ENCODE data around the gene CDK19.
"Not testable (repeated sequence)": the region's sequence is repeated elsewhere in the genome, so short reads cannot be mapped to it uniquely, and the experiment has no call there.

CDK19 gene

DNA sequence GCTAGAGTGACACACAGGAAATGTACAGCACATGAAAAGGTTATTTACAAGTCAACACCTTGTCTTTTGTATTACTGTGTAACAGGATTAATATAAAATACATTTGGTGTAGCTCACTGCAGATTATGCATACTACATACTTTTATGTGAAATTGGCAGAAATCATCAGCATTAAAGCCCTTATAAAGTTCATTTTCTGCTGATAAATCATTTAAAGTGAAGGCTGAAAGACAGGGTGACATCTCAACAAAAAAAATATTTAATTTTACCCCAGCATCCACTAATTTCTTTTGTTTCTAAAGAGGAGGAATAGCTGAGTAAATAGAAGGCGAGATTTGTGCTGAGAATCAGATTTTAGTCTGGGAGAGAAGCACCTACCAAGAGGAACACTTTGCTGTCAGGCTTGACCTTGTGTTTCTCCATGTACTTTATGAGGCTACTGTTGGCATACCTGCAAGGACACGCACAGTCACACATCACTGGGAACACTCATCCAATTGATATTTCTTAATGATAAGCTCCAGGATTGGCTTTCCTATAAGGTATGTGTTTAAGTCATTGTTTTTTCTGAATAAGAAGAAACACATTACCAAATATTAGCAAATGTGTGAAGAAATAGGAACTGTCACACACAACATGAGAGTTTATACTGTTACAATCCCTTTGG is 192.2 kb downstream of the CDK19 start:
- no peak for DNase-seq (ENCODE audit: low read depth, low spot score)

DNA sequence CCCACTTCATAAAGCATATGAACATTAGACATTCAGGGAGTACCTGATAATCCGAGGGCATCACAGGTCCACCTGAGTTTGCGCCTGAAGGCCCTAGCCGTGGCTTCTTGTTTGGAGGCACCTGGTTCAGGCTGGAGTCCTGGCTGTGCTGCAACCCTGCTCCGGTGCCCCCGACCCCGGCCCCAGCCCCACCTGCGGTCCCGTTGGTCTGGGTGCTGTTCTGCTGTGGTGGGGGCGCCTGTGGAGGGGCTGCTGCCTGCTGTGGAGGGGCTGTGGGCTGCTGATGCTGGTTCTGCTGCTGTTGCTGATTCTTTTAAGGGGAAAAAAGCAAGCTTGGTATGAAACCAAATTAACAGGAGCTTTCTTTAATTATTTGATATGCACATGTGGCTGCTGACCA is 194.2 kb downstream of the CDK19 start:
- no peak for DNase-seq (ENCODE audit: low read depth, low spot score)

DNA sequence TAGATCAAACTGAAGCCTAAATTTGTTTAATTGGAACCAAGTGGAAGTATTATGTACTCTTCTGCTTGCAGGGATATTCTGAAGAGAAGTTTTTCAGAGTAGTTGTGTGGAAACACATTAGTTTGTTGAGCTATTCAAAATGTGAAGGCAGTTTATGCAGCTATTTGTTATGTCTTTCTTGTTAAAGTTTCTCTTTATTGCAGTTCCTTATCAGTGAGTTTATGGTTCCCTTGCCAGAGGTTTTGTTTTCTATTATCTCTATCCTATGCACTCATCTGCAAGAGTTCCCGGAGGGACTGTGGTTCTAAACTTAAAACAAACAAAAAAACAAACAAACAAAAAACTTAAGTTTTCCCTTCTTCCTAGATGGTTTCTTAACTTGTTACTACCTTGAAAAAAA is 195.2 kb downstream of the CDK19 start:
- no peak for DNase-seq (ENCODE audit: low read depth, low spot score)

DNA sequence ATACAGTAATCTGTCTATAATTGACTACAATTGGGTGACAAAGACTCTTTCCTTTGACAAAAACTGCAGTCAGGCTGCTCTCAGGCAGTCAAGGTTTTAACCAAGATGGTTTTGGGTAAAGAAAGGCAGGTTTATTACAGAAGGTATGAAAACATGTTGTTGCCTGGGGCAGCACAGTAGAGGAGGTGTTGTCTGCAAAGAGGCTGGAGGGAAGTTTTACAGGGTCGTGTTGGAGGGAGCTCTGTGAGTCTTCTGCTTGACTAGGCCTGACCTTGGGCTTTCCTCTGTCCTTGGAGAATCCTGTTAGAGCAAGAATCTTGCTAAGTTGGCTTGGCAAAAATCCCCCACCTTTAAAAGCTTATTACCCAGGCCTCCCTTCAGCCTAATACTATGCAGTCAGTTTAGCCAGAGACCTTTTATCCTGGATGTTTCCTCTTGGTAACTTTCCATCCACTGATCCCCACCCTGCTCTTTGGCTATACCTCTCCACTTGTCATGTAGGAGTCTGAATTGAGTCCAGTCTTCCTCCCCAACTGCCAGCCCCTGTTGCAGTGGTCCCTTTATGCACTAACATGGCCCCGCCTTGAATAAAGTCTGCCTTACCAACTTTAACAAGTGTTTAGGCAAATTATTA is 195.9 kb downstream of the CDK19 start:
- DNase-seq (ENCODE audit: low read depth, low spot score) = peak; percentile 15

DNA sequence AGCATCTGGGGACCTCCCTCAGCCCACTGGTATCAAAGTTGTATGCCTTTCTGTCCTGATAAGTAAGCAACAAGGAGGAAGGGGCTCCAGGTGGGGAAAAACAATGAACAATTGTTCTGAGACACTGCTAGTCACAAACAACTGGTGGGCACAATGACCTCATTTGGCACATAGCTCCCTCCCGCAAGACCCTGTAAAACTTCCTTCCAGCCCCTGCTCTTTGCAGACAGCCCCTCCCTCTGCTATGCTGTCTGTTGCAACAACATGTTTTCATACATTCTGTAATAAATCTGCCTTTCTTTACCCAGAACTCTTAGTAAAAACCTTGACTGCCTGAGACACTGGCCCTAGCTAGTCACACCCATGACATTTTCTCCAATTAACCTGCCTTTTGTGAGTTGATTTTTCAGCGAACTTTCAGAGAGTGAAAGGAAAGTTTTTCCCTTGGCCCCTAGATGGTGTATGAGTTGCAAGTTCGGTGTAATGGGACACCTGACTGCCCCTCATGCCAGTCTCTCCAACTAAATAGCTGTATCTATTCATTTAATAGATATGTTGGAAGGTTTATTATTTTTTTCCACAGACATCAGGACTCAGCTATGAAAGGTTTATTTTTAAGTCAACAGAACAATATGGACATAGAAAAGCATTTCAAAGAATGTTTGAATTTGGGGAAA is 196.5 kb downstream of the CDK19 start:
- peak; percentile 12 for DNase-seq (ENCODE audit: low read depth, low spot score)

DNA sequence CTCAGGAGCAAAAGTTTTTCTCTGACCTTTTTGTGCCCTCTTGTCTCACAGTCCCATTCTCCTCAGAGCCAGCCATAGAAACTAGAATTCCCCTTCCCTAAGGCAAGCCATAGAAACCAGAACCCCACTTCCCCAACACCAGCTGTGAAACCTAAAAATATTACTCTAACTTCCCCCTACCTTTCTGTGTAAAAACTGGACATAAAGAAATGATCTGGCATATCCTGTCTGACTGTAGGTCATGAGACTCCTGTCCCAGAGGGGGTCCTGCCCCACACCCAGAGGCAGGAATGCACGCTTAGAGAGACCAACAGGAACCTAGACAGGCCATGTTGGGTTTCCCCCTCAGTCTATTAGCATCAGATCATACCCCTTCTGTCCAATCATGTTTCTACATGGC is 198.2 kb downstream of the CDK19 start:
- no peak for DNase-seq (ENCODE audit: low read depth, low spot score)

DNA sequence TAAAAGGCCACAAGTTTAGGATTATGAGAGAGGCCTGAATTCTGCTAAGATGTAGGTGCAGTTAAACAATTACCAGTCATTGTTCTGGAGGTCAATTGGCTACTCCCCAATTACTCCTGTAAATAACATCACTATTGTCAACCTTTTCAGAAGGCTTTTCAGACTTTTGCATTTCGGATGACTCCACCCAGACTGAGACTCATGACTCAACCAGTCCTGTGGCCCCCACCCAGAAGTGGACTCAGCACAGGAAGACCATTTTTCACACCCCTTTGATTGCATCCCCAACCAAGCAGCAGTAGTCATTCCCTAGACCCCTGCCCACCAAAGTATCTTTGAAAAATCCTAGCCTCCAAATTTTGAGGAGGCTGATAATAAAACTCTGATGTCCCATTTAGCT is 199.5 kb downstream of the CDK19 start:
- no peak for DNase-seq (ENCODE audit: low read depth, low spot score)

DNA sequence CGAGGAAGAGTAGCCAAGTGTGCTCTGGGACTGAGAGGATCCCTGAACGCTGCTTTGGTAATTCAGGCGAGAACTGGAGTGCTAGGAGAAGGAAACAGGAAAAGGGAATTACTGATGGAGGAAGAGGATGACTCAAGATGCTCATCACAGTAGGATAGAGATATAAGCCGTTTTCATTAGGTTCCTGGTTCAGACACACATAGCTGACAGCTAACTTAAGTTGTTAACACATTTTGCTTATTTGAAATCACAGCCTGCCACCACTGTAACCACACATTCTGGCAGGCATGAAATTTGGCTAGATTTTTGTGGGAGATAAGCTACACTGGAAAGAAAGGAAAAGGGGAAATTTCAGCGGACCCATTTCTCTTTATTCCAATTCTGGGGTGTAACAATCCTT is 200.7 kb downstream of the CDK19 start:
- no peak for DNase-seq (ENCODE audit: low read depth, low spot score)

DNA sequence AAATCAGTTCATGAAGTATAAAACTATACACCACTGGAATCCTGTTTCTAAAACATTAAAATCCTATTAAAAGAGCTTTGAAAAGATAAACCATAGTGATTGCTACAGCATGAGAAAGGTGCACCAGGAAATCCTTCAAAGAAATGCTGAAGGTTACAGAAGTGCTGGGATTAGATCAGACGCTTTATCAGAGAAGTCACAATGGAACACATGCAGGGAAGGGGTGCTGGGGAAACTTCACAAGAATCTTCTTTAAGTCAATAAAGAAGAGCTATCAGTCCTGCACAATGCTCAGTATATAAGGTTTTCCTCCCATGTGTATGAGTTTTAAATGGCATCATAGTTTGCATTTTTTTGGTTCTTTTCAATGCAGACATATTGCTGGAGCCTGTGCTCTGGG is 201.2 kb downstream of the CDK19 start:
- no peak for DNase-seq (ENCODE audit: low read depth, low spot score)

DNA sequence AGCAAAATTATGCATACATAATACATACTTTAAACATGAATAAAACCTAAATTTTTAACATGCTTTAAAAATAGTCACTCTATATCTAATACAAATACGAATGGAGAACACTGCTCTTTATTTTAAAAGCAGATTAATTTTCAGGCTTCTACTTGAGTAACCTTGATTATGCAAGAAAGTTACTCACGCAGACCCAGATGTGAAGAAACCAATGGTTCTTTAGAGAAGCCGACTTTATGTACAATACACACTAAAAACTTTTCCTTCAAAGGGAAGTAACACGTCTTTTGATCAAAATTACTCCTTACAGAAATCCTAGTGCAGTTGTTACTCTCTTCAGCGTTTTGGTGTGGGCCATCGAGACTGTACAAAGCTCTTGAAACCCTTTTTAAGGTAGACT is 201.9 kb downstream of the CDK19 start:
- DNase-seq (ENCODE audit: low read depth, low spot score) = no peak

DNA sequence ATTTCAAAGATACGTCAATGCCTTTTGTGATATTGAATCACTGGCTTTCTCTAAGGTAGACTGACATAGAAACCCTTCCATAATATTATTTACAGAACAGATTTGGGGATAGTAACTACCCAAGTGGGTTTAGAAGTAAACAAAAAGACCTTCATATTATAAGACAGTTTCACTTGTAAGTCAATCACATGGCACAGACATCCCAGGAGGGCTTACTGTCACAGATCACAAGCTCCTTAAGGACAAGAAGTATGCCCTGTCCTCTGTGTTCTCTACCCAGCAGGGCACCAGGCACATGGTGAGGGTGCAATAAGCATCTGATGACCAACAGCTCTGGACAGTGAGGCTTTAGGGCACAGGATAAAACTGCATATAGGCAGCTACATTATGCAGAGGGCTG is 203.0 kb downstream of the CDK19 start:
- no peak for DNase-seq (ENCODE audit: low read depth, low spot score)

DNA sequence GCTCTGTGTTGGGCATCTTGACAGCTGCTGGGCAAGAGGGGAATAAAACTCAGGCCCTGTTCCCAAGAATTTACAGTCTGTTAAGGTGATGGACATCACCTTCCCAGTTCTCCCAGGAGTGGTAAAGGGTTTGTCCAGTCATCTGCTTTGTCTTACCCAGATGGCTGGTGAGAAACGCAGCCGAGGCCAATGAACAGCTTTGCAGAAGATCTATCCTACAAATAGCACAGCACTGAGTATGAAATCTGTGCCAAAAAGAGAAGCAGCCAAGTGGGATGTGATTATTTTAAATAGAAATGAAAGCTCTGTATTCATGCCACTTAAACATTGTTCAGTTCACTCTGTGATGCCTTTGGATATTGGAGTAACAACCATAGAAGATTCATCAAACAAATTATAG is 206.2 kb downstream of the CDK19 start:
- DNase-seq (ENCODE audit: low read depth, low spot score) = no peak

DNA sequence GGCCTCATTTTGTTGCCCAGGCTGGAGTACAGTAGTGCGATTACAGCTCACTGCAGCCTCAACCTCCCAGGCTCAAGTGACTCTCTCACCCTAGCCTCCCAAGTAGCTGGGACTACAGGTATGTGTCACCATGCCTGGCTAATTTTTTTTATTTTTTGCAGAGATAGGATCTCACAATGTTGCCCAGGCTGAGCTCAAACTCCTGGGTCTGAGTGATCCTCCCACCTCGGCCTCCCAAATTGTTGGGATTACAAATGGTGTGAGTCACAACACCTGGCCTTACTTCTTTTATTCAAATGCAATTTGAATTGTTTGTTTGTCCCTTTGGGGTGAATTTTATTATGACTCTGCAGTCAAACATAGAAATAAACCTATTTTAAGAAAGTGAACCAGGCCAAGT is 207.1 kb downstream of the CDK19 start:
- DNase-seq (ENCODE audit: low read depth, low spot score) = no peak

DNA sequence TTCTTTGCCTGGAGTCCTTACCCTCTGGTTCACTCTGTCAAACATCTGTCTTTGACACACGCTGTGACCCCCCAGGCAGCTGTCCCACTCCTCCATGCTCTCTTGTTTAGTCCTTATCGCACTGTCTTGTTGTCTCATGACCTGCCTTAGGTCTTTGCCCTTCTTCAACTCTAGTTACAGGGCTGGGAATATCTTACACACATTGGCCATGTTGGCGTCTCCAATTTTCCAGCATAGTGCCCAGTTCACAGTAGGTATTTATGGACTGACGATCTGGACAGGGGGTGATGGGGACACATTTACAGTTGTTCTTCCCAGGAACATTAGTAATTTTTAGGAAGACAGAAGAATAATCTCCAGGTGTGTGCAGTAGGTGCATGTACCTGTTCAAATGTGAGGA is 209.1 kb downstream of the CDK19 start:
- no peak for DNase-seq (ENCODE audit: low read depth, low spot score)

DNA sequence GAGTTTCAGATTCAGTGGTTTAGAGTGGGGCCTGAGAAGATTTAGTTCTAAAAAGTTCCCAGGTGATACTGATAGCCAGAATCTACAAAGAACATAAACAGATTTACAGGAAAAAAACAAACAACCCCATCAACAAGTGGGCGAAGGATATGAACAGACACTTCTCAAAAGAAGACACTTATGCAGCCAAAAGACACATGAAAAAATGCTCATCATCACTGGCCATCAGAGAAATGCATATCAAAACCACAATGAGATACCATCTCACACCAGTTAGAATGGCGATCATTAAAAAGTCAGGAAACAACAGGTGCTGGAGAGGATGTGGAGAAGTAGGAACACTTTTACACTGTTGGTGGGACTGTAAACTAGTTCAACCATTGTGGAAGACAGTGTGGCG is 214.6 kb downstream of the CDK19 start:
- DNase-seq (ENCODE audit: low read depth, low spot score) = not testable (repeated sequence)

DNA sequence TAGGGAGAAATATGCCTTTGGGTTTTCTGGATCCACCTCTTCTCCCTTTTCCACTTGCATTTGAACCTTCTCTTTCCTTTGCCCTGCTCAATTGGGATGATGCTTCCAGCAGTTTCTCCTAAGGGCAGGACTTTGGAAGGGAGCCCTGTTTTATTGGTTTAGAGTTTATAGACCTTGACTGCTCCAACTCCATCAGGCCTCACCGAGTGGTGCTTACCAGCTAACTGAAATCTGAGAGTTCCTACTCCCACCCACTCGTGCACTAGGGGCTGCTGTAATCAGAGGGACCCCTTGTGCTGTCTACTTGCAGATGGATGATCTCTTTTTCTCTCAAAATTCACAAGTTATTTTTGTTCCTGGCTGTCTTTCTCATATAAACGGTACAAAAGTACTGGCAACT is 217.5 kb downstream of the CDK19 start:
- no peak for DNase-seq (ENCODE audit: low read depth, low spot score)

DNA sequence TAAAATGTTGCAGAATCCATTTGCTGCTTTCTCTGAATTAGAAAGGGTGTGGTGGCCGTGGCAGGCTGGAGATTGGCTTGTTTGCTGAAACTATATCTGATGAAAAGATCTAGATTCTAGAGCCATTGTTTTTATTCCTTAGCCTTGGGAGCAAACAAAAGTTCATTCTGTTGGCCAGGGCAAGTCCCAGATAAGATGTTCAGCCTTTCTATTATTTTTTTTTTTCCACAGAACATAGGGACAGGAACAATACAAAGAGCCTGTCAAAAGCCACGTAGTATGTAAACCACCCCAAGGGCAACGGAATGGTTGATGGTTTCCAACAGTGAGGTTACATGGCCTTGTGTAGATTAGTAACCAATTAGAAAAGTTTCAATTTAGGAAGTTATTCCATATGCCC is 218.9 kb downstream of the CDK19 start:
- DNase-seq (ENCODE audit: low read depth, low spot score) = no peak

DNA sequence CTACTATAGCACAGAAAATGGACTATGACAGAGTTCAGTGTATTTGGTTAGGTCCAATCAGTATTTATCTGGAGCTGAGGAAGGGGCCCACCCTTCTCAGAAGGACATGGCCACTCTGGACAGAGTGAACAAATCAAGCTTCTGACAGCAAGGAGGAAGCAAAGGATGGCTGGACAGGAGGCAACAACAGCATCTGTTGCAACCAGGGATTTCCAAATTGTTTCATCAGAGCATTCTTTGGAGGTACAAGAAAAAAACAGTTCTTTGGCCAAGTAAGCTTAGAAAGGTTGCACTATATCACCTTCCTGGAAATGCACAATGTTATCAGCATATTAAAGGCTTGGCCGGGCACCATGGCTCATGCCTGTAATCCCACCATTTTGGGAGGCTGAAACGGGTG is 220.2 kb downstream of the CDK19 start:
- DNase-seq (ENCODE audit: low read depth, low spot score) = no peak

DNA sequence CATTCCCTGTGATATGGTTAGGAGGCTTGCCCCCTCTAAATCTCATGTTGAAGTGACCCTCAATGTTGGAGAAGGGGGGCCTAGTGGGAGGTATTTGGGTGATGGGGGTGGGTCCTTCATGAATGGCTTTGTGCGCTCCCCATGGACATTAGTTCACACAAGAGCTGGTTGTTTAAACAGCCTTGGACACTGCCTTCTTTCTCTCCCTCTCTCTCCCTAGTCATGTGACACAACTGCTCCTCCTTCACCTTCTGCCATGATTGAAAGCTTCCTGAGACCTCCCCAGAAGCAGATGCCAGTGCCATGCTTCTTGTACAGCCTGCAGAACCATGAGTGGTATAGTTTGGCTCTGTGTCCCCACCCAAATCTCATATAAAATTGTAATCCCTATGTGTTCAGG is 221.6 kb downstream of the CDK19 start:
- no peak for DNase-seq (ENCODE audit: low read depth, low spot score)

DNA sequence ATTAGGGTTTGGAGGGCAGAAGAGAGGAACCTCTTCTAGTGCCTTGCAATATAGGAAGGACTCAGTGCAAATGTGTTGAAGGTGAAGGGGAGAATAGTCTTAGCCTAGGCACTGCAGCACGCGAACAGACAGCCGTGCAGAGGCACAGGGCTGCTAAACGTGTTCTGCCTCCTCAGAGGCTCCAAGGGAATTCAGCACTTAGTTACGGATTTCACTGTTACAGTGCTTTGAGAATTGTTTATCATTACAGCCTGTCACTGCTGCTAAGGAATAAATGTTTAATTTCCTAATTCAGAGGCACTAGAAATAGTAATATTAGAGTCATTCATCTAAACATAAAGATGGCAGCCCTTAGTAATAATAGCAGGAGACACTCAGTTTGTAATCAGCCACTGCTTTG is 222.5 kb downstream of the CDK19 start:
- no peak for DNase-seq (ENCODE audit: low read depth, low spot score)

DNA sequence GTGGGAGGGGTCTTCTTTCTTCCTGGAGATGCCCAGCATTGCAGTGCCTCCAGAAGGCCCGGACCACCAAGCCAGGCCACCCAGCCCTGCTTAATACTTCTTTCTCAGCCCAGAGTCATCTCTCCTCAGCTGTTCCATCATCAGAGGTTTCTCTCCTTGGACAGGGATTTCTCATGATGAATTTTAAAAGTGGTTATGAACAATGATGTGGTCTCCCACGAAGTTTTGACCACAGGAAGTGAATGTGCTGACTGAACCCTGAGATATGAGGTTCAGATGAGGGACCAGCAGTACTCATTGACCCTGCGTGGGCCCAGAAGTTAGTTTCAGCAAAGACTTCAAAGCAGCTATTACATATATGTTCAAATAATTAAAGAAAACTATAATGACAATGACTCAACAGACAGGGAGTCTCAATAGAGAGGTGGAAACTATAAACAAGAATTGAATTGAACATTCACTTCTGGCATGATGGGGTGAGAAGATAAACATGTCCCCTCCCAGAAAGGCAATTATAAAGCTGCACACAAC is 224.4 kb downstream of the CDK19 start:
- no peak for DNase-seq (ENCODE audit: low read depth, low spot score)

DNA sequence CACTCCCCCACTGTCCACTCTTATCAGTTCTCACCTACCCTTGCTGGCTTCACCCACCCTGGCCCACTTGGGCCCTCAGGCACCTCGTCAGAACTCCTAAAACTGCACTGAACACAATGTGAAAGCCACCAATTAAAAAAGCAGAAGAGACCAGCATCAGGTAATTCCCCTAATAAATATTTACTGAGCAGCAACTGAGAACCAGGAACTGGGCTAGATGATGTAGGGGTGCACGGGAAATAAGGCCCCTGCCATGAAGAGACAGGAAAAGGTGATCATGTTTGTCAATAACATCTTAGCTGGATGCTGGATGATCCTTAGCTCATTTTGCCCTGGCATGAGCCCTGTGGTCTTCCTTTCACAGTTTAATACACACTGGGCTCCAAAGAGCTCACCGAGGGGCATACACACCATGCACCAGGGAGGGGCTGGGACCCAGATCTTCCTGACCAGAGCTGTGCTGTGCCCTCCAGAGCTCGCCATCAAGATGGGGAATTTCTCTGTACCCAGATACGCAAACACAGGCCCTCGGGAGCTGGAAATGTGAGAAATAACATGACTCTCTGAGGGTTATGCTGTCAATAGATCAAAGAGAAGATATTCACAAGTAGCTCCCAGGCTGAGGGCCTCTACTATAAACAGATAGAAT is 225.3 kb downstream of the CDK19 start:
- DNase-seq (ENCODE audit: low read depth, low spot score) = no peak

DNA sequence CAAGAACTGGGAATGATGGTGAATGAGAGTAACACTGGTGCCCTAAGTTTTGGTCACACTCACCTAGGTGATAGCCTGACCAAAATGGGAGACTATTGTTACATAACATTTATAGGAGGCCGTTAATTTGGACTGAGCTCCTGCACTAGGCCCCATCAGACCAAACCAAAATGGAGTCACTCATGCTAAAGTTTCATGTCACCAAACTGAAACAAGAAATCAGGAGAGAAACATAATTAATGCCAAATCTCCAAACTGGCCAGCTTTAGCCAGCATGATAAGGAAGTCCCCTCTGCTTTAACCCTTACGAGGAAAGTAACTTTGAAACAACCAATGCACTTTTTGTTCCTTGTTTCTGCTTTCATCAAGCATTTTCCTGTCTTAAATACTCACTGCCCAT is 227.9 kb downstream of the CDK19 start:
- DNase-seq (ENCODE audit: low read depth, low spot score) = no peak

Measured in ELF-1 (cell line).